HG03432 (cell line): ENCODE data around the gene POLR2F.

Experiments used
- ATAC-seq: cut with Tn5 transposase; IDR thresholded peaks from one replicate; pipeline ENCODE4 v1.9.1; 2021; ENCODE audit warnings: mild to moderate bottlenecking, moderate library complexity; ENCODE audit not compliant: unreplicated experiment

POLR2F gene

DNA sequence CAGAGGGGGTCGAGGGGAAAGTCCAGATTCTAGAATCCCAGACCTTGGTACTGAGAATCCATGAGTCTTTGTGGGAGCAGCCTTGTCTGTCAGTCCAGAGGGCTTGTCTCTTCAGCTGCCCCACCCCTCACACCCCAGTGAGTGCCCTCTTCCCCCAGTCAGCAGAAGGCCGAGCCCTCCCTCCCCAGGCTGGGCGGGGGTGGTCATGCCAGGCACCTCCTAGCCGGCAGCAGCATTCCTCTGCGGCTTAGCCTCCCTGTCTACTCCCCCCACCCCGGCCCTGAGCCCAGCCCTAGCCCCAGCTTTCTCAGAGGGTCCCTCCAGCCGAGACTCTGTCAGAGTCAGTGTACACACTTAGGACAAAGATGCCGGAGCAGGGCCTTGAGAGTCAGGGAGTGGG is 26.3 kb downstream of the POLR2F start:
- no peak for ATAC-seq

DNA sequence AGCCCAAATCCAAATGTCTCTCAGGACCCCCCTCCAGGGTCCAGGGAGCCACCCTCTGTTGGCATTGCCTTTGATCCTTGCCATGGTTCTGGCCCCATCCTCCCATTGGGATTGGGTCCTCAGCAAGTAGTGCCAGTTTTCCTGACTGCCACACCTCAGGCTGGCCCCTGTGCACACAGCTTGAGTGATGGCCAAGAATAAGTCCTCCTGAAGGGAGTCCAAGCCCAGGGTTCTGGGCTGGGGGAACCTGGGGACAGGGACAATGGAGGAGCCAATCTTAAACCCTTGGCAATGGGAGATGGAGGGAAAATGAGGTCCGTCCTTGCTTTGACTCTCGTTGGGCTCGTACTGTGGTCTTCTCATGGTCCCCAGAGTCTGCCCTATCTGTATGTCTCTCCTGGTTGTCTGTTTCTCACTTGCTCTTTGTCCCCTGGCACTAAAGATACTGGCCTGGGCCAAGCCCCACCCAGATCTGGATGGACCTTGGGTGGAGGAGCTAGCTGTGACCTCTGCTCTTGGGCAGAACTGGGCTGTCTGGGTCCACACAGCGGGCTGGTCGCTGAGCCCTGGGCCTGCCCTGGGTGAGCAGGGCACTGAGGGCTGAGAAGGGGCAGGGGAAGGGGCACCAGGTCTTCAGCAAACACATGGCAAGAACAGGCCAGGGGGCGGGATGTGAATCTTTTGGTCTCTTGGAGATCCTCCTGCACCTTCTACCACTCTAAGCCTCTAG is 27.9 kb downstream of the POLR2F start:
- ATAC-seq = no peak

- ATAC-seq = no peak
These were observed 28.8 kb downstream of the POLR2F start for GRCh38 chr22:37982151-37982785.

GRCh38 chr22:37982938-37983859 is 29.7 kb downstream of the POLR2F start:
- no peak for ATAC-seq

DNA sequence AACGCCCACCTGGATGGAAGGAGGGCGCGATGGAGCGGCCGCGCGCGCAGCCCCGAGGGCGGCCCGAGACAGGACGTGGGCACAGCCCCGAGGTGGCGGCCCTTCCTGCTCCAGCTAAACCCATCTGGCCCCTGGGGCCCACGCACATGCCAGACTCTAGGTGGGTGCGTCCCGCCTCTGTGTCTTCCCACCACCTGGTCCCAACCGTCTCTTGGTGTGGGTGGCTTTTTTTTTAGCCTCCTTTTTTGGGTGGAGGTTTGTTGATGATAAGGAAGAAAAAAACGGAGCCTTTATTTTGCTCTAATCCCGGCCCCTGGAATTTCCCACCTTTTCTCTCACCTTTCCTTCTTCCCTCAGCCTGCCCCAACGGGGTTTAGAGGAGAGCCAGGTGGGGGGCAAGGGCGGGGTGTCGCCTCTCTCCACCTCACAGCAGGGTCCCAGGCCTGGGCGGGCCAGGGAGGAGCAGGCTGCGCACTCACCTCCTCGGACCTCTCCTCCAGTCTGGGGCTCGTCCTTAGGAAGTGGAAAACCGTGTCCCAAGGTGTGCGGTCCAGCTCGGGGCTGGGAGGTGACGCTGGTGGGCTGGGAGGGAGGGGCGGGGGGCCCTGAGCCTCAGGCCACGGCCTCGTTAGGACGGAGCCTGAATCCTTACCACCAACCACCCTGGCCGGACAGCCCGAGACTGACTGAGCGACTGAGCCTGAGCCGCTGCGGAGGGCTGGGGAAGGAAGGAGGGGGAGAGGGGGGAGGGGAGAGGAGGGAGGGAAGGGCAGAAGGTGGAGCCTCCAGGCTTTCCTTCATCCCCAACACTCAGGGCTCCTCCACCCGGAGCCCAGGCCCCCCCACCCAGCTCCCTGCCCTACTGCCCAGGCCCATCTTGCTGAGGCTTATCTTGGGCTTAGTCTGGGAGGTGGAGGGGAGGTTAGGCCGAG is 30.6 kb downstream of the POLR2F start, which contains the start of gene SOX10:
TSS of gene SOX10 (minus strand) at position 696 of the 932 bp plus-strand sequence. CDS start 771 bp downstream, outside the sequence.
- no peak for ATAC-seq

GRCh38 chr22:37985050-37985585 is 31.6 kb downstream of the POLR2F start:
- no peak for ATAC-seq

DNA sequence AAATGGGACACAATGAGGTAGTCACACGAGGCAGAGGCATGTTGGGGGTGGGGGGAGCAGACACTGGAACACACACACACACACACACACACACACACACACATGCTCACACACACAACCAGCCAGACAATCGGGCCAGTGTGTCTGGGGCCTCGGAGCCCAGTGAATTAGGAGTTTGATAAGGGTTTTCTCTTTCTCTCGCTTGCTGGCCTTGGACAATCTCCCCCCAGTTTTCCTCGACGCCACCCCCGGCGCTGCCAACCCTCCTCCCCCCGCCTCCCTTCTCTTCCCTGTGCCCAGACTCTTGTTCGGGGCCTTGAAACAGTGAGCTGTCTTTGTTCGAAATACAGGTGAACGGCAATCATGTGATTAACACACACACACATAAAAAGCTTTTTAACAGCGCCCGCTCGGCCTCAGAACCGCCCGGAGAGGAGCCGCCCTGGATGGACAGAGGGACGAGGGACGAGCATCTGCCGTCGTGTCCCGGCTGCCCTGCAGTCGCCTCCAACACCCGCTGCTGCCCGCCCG is 32.3 kb downstream of the POLR2F start:
- no peak for ATAC-seq

- ATAC-seq = no peak
These were observed 32.9 kb downstream of the POLR2F start for GRCh38 chr22:37986371-37986770.

DNA sequence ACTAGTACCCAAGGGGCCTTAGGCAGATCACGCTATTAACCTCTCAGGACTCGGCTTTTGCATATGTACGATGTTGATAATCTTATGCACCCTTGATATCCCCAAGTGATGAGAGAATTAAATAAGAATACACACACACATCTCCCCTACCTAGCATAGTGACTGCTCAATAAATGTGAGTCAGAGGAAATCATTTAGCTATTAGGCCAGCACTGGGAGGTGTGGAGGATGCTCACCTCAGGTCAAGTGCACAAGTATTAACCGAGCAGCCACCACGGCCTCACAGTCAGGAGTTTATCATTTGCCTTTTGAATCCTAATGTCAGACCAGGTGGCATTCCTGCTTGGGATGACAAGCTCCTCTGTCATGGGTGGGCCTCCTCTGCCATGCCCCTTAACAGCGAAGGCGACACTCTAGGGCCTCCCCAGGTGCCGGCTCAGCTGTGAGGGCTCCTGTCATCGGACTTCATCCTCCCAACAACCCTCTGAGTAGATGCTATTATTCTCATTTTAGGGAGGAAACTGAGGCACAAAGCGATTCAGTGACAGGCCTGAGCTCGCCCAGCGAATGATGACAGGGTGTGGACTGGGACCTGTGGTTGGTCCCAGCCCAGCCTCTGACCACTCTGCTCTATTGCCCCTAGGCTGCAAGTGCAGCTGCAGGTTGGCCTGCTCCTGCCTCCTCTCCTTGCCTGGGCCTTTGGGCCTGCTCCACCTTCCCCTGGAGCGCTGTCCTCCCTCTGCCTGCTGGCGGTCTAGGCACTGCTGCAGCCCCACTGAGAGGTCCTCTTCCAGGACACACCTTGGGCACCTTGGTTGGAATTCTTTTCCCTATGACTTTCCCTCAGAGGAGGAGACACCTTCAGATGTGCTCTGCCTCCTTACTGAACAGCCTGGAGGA is 35.9 kb downstream of the POLR2F start:
- ATAC-seq = no peak

GRCh38 chr22:37990301-37990700 is 36.8 kb downstream of the POLR2F start:
- ATAC-seq = no peak

DNA sequence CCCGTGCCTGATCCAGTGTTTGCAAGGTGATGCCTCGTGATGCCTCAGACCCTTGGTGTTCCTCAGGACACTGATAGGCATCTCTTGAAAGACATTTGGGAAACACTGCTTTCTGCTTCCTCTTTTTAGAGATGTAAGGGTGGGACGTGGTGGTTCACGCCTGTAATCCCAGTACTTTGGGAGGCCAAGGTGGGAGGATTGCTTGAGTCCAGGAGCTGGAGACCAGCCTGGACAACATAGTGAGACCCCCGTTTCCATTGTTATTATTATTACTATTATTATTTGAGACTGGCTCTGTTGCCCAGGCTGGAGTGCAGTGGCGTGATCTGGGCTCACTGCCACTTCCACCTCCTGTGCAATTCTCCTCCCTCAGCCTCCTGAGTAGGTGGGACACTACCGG is 37.4 kb downstream of the POLR2F start:
- no peak for ATAC-seq

DNA sequence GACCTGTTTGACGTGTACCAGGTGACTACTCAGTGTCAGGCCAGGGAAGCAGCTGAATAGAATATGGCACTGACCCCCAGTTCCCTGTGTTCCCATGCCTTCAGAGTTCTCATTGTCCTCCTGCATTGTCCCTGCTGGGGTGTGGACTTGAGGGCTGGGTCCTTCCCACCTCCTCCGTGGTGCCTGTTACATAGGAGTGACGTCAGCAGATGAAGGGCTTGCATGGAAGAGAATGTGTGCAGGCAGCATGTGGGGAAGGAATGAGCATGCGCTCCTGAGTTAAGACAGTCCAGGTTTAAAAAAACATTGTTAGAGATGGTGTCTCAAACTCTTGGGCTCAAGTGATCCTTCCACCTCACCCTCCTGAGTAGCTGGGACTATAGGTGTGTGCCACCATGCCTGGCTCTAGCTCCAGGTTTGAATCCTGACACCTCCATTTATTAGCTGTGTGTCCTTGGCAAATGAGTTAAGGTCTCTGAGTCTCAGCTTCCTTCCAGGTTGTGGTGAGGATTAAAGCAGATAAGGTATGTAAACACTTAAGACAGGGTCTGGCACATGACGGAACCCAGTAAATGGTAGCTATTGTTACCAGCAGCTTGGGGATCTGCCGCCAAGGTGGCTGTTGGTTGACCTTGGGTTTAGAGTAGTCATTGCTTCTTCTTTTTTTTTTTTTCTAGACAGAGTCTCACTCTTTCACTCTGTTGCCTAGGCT is 38.4 kb downstream of the POLR2F start:
- ATAC-seq = no peak

GRCh38 chr22:37994049-37994448 is 40.5 kb downstream of the POLR2F start:
- ATAC-seq = no peak

DNA sequence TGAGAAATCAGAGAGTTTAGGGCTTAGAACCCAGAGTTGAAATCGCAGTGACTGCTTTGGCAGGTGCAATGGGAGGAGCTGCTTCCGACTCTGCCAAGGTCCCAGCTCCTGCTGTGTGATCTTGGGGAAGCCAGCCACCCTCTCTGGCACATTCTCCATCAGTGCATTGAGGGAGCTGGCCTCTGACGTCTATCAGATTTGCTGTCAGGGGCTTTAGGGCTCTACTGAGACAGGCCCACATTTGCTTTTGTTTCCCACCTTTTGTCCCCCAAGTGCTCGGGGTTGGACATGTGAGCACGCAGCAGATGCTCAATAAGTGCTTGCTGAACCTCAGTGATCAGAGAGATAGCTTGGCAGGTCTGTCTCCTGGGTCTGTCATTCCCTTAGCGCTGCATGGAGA is 41.5 kb downstream of the POLR2F start:
- no peak for ATAC-seq

DNA sequence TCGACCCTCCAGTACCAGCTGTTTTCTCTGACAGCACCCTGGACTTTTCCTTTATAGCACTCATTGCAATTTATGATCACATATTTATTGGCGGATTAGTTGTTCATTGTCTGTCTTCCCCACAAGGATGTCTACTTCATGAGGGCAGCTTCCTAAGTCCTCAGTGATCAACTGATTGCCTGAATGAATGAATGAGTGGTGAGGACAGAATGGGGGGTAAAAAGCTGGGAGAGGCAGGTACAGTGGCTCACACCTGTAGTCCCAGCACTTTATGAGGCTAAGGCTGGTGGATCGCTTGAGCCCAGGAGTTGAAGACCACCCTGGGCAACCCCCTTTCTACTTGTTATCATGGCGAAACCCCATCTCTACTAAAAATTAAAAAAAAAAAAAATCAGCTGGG is 42.0 kb downstream of the POLR2F start:
- ATAC-seq = no peak

DNA sequence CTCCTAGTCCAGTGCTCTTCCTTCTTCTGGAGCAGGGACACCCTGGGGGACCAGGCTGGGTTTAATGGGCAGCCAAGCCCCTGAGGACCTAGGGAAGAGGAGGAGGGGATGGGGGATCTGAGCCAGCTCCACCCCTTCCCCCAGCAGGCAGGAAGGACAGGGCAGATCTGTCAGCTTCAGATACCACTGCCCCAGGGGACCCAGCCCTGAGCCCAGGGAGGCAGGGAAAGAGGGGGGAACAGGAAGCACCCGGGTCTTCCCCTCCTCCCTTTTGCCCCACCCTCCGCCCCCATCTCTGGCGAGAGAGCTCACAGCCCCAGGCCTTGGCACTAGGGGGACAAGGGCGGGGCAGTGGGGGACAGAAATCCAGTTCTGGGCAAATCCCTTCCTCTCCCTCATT is 42.6 kb downstream of the POLR2F start:
- no peak for ATAC-seq

DNA sequence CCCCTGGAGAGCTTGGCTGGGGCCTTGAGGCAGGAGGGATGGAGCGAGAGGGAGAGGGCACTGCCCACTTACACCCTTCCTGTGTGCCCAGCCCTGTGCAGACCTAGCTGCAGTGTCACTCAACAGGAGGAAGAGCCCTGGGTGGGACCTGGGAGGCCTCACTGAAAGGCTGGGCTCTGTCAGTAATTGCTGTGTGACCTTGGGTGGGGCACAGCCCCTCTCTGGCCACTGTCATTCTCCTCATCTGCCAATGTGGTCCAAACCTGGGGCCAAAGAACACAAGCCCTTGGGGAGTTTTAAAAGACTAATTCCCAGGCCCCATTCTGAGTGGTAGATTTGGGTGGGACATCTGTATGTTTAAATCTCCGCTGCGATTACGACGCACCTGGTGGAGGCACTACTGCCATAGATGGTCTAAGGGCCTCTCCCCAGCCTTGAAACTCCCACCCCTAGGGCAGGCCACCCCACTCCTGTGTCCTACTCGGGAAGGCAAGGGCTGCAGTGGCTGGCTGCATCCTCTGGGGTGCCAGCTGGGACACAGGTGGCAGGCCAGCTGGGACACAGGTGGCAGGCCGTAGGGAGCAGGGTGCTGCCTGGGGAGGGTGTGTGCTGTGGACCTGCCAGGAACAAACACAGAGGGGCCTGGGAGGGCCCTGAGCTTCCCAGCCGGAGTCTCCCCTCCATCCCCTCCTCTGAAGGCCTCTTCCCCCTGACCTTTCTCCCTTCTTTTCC is 43.2 kb downstream of the POLR2F start:
- no peak for ATAC-seq

DNA sequence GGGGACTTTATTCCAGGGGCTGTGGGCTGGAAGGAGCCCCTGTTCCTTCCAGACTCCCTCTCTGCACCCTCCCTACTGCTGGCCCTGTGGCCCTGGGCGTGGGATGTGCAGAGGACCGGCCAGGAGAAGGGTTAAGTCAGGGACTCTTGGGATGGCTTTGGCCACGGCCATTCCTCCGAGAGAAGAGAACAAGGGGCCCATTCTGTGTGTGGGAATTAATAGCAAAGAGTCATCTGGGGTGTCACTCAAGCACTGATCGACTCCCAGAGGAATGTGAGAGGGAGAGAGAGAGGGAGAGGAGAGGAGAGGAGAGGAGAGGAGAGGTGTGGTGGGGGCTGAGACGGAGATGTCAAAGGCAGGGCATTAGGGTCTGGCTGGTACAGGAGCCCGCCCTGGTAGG is 45.0 kb downstream of the POLR2F start:
- ATAC-seq = no peak
